ENCODE results near the gene CCDC57.

The CCDC57 gene

DNA sequence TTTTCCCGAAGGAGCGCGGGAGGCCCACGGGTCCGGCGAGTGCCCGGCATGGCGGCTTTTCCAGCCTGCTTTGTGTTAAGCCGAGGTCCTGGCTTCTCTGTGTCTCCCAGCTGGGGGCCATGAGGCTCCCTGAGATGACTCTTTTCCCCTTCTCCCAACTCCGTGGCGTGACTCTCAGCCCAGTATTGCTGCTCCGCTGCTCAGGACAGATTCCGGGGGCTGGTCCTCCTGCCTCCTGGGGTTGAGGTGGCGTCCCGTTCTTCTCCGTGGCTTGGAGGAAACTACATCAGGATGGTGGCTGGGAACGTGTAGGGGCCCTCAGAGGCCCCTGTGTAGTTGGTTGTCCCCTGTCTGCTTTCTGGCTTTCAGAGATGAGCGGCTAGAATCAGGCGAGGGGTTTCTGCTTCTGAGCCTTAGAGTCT lies 160.0 kb downstream of the CCDC57 start:
- Histone ChIP-seq H3F3A (ENCODE audit: control insufficient read depth, insufficient read depth) (no peaks in the 10 kb centered on the region), H3K4me2 (ENCODE audit: low read length) (peak overlapping the region; percentile 94), H3K4me1 (ENCODE audit: control insufficient read depth, low read length) (peaks cover 17% of the 10 kb centered on the region), H3K4me3 (ENCODE audit: low read length) (peak overlapping the region; percentile 97), H3K27ac (ENCODE audit: low read depth, low read length) (no peak overlapping the region), H4K20me1 (ENCODE audit: control insufficient read depth, insufficient read depth, low read depth, low read length) (peaks cover 3% of the 10 kb centered on the region; the same call in 1 of the 2 replicates), H3K79me2 (ENCODE audit: control insufficient read depth, low read length) (peaks cover 19% of the 10 kb centered on the region), H3K9me2 (replicated peaks; ENCODE audit: control insufficient read depth, low read length) (no peaks in the 10 kb centered on the region), H3K36me3 (ENCODE audit: control insufficient read depth, low read length) (peaks cover 35% of the 10 kb centered on the region), H3K27me3 (ENCODE audit: control insufficient read depth, low read length) (no peaks in the 10 kb centered on the region), H3K9me3 (ENCODE audit: control insufficient read depth, insufficient read depth, low read length) (no peaks in the 10 kb centered on the region)
- TF ChIP-seq, protein P1, sequence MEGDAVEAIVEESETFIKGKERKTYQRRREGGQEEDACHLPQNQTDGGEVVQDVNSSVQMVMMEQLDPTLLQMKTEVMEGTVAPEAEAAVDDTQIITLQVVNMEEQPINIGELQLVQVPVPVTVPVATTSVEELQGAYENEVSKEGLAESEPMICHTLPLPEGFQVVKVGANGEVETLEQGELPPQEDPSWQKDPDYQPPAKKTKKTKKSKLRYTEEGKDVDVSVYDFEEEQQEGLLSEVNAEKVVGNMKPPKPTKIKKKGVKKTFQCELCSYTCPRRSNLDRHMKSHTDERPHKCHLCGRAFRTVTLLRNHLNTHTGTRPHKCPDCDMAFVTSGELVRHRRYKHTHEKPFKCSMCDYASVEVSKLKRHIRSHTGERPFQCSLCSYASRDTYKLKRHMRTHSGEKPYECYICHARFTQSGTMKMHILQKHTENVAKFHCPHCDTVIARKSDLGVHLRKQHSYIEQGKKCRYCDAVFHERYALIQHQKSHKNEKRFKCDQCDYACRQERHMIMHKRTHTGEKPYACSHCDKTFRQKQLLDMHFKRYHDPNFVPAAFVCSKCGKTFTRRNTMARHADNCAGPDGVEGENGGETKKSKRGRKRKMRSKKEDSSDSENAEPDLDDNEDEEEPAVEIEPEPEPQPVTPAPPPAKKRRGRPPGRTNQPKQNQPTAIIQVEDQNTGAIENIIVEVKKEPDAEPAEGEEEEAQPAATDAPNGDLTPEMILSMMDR (IDR thresholded peaks at IDR 0.05; ENCODE audit: low read depth, low read length, poor library complexity, severe bottlenecking), result no peak
- TF ChIP-seq EZH2phosphoT487 (IDR thresholded peaks at IDR 0.05; ENCODE audit: borderline replicate concordance, low read length), result no peak

GRCh38 chr17:82051776-82052637 lies 160.6 kb downstream of the CCDC57 start, which contains the start of the genes GPS1 and RFNG:
Gene GPS1, plus strand, starts transcription at chr17:82051898. Its CDS starts 34 bp downstream, at chr17:82051932.
Gene RFNG, minus strand, starts transcription at chr17:82051811. Its CDS starts 45 bp downstream, at chr17:82051766.
- peak within 1 kb of the TSS; percentile 97 for H3K4me3 ChIP-seq (ENCODE audit: low read length)
- H4K20me1 ChIP-seq (ENCODE audit: control insufficient read depth, insufficient read depth, low read depth, low read length), result peaks cover 3% of the 10 kb centered on the region; the same call in 1 of the 2 replicates
- H3K36me3 ChIP-seq (ENCODE audit: control insufficient read depth, low read length), result peaks cover 29% of the 10 kb centered on the region
- no peaks in the 10 kb centered on the region for H3K9me3 ChIP-seq (ENCODE audit: control insufficient read depth, insufficient read depth, low read length)
- H3K27me3 ChIP-seq (ENCODE audit: control insufficient read depth, low read length), result no peaks in the 10 kb centered on the region
- H3K4me1 ChIP-seq (ENCODE audit: control insufficient read depth, low read length), result peaks cover 17% of the 10 kb centered on the region
- no peaks in the 10 kb centered on the region for H3K9me2 ChIP-seq (replicated peaks; ENCODE audit: control insufficient read depth, low read length)
- peaks cover 19% of the 10 kb centered on the region for H3K79me2 ChIP-seq (ENCODE audit: control insufficient read depth, low read length)
- no peaks in the 10 kb centered on the region for H3F3A ChIP-seq (ENCODE audit: control insufficient read depth, insufficient read depth)
- TF ChIP-seq, protein P1 (IDR thresholded peaks at IDR 0.05; ENCODE audit: low read depth, low read length, poor library complexity, severe bottlenecking), result no peak
- TF ChIP-seq EZH2phosphoT487 (IDR thresholded peaks at IDR 0.05; ENCODE audit: borderline replicate concordance, low read length), result no peak
- H3K4me2 ChIP-seq (ENCODE audit: low read length), result peak within 1 kb of the TSS; percentile 94
- H3K27ac ChIP-seq (ENCODE audit: low read depth, low read length), result no peak within 1 kb of the TSS
